ENCODE measurements around the gene POLR1A. TPM values are rescaled to one million over a fixed set of nuclear protein-coding genes. Genes with fewer than 3 reads are reported as not detected.

Gene POLR1A
- total RNA-seq, result 16.9 and 17.6 TPM in 2 replicates

GRCh38 chr2:86105252-86105968 lies at the start of gene POLR1A:
Gene POLR1A, minus strand, starts transcription at chr2:86105886. Its CDS starts 110 bp downstream, at chr2:86105776.

GRCh38 chr2:86105969-86106945 lies 571 bp upstream of the POLR1A start, which contains the start of gene PTCD3:
Gene PTCD3, plus strand, starts transcription at chr2:86106235. Its CDS starts 13 bp downstream, at chr2:86106248.

Other genes starting within 250 kb of the POLR1A start
- 6.7 and 10.9 TPM in 2 replicates for gene ST3GAL5, start 216.9 kb downstream of the POLR1A start, total RNA-seq
- 38.5 and 42.9 TPM in 2 replicates for gene PTCD3, start 349 bp upstream of the POLR1A start, total RNA-seq
- 46.0 and 62.1 TPM in 2 replicates for gene IMMT, start 89.6 kb upstream of the POLR1A start, total RNA-seq
- gene MRPL35, start 93.6 kb upstream of the POLR1A start, total RNA-seq, result 16.7 and 42.2 TPM in 2 replicates
- 0.51 and 2.6 TPM in 2 replicates for gene REEP1, start 231.7 kb upstream of the POLR1A start, total RNA-seq

Data from mesangial cell (primary cell).